HG02884 (cell line): Measurements from ENCODE around the gene MARCHF3.
"Not testable (repeated sequence)": the region's sequence is repeated elsewhere in the genome, so short reads cannot be mapped to it uniquely, and the experiment has no call there.

Experiments
- ATAC-seq: cut with Tn5 transposase; IDR thresholded peaks from one replicate; pipeline ENCODE4 v1.9.1; 2021; ENCODE audit warnings: mild to moderate bottlenecking, moderate library complexity; ENCODE audit not compliant: unreplicated experiment

MARCHF3 gene, protein sequence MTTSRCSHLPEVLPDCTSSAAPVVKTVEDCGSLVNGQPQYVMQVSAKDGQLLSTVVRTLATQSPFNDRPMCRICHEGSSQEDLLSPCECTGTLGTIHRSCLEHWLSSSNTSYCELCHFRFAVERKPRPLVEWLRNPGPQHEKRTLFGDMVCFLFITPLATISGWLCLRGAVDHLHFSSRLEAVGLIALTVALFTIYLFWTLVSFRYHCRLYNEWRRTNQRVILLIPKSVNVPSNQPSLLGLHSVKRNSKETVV

GRCh38 chr5:127030259-127031146, at the start of gene MARCHF3:
TSS of gene MARCHF3 (minus strand) at chr5:127030558. CDS start at chr5:126918171, 112,387 bp downstream.
- peak; percentile 93 for ATAC-seq

GRCh38 chr5:127079994-127080491, 49.7 kb upstream of the MARCHF3 start:
- no peak for ATAC-seq

DNA sequence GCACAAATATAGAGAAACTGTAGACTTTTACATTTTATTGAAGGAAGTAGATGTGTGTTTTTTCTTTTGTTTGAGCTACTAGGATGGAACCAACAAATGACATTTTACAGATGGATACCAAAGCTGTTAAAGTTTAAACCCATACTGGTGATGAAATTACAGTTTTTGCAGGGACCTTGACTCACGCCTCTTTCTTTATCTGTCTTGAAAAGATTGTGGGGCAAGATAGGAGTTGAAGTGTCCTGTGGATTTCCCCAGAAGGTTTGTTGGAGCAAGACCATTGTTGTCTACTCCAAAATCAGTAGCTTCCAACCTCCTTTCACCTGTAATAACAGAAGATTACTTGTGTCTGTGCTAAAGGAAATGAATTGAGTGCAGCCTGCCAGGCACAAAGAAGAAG, 47.0 kb upstream of the MARCHF3 start:
- ATAC-seq: no peak

- no peak for ATAC-seq
Measured at GRCh38 chr5:127076315-127077129, 46.2 kb upstream of the MARCHF3 start.

- no peak for ATAC-seq
Measured at GRCh38 chr5:127074466-127074865, 44.1 kb upstream of the MARCHF3 start.

DNA sequence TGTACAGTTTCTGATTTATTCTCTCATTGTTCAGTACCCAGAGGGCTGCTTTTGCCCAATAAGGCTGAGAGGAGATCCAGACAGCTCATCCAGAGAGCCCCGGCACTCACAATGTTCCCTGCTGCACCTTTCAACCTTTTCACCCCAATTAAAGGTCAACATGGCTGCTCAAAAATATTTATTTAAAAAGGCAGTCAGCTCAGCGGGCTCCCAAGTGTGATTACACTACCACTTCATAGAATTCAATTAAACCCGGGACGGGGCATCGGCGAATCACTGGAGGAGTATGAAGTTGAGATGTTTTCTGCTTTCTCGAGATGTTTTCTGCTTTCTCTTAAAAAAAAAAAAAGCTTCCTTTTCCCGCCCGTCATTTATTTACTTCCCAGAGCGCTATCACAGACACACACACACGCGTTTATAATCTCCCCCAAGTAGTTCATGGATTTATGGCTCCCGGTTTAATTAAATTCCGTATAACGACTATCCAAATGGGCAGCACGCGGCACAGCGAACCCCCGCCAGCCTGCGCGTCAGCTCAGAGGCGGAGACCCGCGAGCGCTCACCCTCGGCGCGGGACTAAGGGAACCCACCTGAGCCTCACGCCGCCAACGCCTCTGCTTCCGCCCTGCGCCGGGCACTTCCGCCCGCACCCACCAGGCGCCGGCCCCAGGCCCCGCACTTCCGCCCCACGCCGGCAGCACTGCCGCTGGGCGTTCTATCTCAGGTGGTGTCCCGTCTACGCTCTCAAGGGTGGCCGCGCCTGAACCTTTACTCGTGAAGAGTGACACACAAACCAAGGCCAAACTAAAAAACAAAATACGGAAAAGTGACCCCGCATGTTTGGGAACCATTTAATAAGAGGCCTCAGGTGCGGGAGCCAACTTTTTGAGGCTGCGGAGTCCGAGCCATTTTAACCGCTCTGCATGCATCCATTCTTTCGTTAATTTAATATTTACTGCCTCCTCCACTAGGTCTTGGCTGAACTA, 42.8 kb upstream of the MARCHF3 start, which contains the start of gene C5orf63:
Gene C5orf63, minus strand, starts transcription at position 642 of the 986 bp plus-strand sequence. CDS start 14,507 bp downstream, outside the sequence.
- ATAC-seq: peak; percentile 98

DNA sequence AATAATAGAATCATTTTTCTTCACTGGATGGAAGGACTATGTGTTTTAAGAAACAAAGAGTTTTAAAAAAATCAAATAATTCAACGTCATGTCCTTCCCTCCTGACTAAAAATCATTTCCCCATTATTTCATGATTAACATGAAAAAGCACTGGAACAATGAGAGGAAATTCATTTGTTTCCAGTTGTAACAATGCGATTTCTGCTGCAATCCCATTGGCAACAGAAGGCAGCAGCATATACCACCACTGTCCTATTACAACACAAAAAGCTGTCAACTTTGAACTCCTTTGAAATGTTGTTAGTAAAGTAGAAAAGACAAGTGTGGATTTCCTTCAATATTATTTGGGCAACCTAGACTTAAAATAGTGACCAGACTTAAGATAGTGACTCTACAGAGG, 39.9 kb upstream of the MARCHF3 start:
- no peak for ATAC-seq

DNA sequence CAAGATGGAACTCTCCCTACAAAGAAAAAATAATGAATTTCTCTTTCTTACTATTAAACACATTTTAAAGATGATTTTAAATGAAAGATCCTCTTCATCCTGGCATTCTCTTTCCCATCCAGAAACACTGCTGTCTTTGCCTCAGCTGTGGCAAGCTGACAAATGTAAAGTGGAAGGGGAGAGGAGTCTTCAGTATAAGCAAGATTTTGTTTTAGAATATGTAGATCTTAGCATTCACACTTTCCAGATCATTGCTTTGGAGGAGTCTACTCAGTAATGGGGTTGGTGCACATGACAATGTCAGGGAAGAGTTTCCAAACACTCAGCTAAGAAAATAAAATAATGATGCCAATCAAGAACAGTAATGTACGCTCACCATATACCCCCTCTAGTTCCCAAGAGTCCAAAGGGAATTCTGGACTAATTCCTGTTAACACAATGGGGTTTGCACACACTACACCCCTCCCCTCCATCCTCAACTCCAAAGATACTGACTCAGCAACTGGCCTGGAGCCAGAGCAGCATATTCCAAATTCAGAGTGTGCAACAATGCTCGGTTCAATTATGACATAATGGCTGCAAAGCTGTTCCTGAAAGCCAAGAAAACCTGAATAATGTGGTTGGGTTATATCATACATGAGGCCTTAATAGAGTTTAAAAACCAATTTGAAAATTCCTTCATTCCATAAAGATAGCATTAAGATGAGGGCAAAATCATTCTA, 38.3 kb upstream of the MARCHF3 start:
- no peak for ATAC-seq

DNA sequence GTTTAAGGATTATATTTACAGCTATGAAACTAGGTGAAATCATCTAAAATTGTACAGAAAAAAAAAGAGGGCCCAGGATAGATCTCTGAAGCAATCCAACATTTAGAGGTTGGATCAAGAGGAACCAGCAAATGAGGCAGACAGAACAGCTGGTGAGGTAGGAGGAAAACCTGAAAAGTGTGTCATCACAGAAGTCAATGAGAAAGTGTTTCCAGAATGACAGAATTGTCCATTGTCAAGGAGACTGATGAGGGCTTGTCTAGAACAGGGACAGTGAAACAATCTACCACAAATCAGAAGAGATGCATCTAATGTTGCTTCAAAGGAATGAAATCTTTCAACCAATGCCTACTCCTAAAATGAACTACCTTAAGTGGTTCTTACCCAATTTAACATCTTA, 36.4 kb upstream of the MARCHF3 start:
- no peak for ATAC-seq

DNA sequence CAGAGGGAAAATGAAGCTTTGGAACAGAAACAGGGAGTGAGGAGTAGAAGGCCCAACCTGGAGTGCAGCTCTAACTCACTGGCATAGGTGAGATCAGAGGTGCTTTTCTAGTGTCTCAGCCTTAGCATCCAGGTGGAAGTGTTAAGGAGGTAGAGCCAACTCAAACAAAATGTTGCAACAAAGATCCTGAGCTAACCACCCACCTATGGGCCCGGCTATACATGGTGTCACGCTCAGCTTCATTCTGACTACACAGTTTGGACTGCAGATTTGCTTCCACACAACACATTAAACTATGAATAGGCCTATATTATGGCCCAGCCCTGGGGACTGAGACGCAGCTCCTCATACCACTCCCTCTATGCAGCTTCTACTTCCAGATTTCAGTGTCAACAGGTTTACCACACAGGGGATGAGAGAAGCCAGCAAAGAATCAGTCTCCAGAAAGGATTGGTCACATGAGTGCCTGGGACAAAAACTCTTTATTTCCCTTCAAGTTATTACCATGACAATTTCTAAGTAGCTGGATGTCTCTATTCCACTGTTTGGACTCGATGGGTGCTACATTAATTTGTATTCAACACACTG, 34.0 kb upstream of the MARCHF3 start:
- ATAC-seq: no peak

- ATAC-seq: no peak
Measured at GRCh38 chr5:127063257-127063913, 33.0 kb upstream of the MARCHF3 start.

GRCh38 chr5:127061956-127062355, 31.6 kb upstream of the MARCHF3 start:
- ATAC-seq: no peak

DNA sequence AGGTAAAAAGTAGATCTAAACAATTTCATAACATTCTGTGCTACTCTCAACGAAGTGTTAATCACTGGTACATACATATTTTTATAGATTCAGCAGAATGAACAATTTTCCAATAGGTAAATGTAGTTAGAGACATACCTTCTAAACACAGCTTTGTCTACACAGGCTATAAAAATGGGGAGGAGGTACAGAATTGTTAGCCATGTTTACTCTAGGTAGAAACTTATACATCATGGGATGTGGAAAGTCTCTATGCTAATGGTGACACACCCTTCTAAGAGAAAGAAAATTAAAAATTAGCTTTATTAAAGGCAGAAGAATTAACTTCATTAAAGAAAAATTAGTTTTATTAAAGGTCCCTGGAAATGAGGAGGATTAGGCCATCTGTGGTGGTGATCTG, 31.2 kb upstream of the MARCHF3 start:
- no peak for ATAC-seq

- ATAC-seq: no peak
Measured at GRCh38 chr5:127060470-127060985, 30.2 kb upstream of the MARCHF3 start.

GRCh38 chr5:127056896-127057295, 26.5 kb upstream of the MARCHF3 start:
- no peak for ATAC-seq

GRCh38 chr5:127055880-127056653, 25.7 kb upstream of the MARCHF3 start:
- ATAC-seq: no peak

- not testable (repeated sequence) for ATAC-seq
Measured at GRCh38 chr5:127053551-127053950, 23.2 kb upstream of the MARCHF3 start.
